Hepatocyte (in vitro differentiated cells): ENCODE results near the gene SLC2A8. TPM values are rescaled to one million over a fixed set of nuclear protein-coding genes. Genes with fewer than 3 reads are reported as not detected.
A peak's percentile ranks its signal among the peaks of the same experiment; 100 is the strongest.

Source experiments
- DNase-seq: peaks from one replicate; pipeline ENCODE4 v3.0.0-alpha.2; 2016; ENCODE audit warnings: low spot score
- H2AFZ ChIP-seq: fragments of 200-600 bp; sonication (generic); 2 replicates; pipeline ENCODE4 v1.6.0; 2016; ENCODE audit warnings: antibody characterized with exemption, mild to moderate bottlenecking
- H3K27ac ChIP-seq: fragments of 200-600 bp; sonication (generic); 2 replicates; pipeline ENCODE4 v1.5.1; 2016; ENCODE audit warnings: mild to moderate bottlenecking
- H3K27me3 ChIP-seq: fragments of 200-600 bp; sonication (generic); 2 replicates; pipeline ENCODE4 v1.6.1; 2016
- H3K36me3 ChIP-seq: fragments of 200-600 bp; sonication (generic); replicated peaks from 2 replicates; pipeline ENCODE4 v1.5.1; 2016; ENCODE audit warnings: low read depth; ENCODE audit not compliant: insufficient read depth
- H3K4me1 ChIP-seq: fragments of 200-600 bp; sonication (generic); 2 replicates; pipeline ENCODE4 v1.5.1; 2016; ENCODE audit warnings: mild to moderate bottlenecking, moderate library complexity; ENCODE audit not compliant: insufficient read depth
- H3K4me2 ChIP-seq: fragments of 200-600 bp; sonication (generic); 2 replicates; pipeline ENCODE4 v1.6.0; 2016
- H3K4me3 ChIP-seq: fragments of 200-600 bp; sonication (generic); 2 replicates; pipeline ENCODE4 v1.5.1; 2016; ENCODE audit warnings: mild to moderate bottlenecking
- H3K79me2 ChIP-seq: fragments of 200-600 bp; sonication (generic); 2 replicates; pipeline ENCODE4 v1.6.0; 2017; ENCODE audit warnings: mild to moderate bottlenecking
- H3K9me2 ChIP-seq: fragments of 200-600 bp; sonication (generic); replicated peaks from 2 replicates; pipeline ENCODE4 v1.6.0; 2017; ENCODE audit warnings: mild to moderate bottlenecking; ENCODE audit not compliant: insufficient read depth
- H3K9me3 ChIP-seq: fragments of 200-600 bp; sonication (generic); 2 replicates; pipeline ENCODE4 v1.5.1; 2016; ENCODE audit warnings: low read depth, mild to moderate bottlenecking
- H4K20me1 ChIP-seq: fragments of 200-600 bp; sonication (generic); 2 replicates; pipeline ENCODE4 v1.6.0; 2016; ENCODE audit warnings: mild to moderate bottlenecking; ENCODE audit not compliant: insufficient read depth, poor library complexity, severe bottlenecking
- EZH2 ChIP-seq: fragments of 200-600 bp; sonication (generic); IDR thresholded peaks from 2 replicates; pipeline ENCODE4 v1.6.1; 2016; ENCODE audit warnings: antibody characterized with exemption, mild to moderate bottlenecking, borderline replicate concordance
- EZH2phosphoT487 ChIP-seq: fragments of 200-600 bp; sonication (generic); IDR thresholded peaks from one replicate; pipeline ENCODE4 v1.6.1; 2018; ENCODE audit warnings: antibody characterized with exemption, mild to moderate bottlenecking, low read depth, moderate library complexity; ENCODE audit not compliant: unreplicated experiment, severe bottlenecking
- WGBS: methylation state at CpG from one replicate; pipeline ENCODE4 v1.1.6; 2016; ENCODE audit warnings: low lambda C conversion rate; ENCODE audit errors: missing lambda C conversion rate; 5-methylcytosine and 5-hydroxymethylcytosine counted together
- polyA plus RNA-seq: library from polyadenylated mRNA; unstranded; fragments of >200 nt; fragmentation: Nextera tagmentation; extraction: Ambion mirVana; gene quantifications from 2 replicates; pipeline ENCODE4 v1.2.1, GENCODE V29; 2016
- total RNA-seq: library from RNA; depleted of rRNA; stranded (reverse); fragments of >200 nt; gene quantifications from 2 replicates; pipeline ENCODE4 v1.2.3, GENCODE V29; 2014
- TF ChIP-seq, protein P1 (sequence below): fragments of 200-600 bp; sonication (generic); IDR thresholded peaks from 2 replicates; pipeline ENCODE4 v1.5.1; 2016; ENCODE audit warnings: antibody characterized with exemption, mild to moderate bottlenecking; ENCODE audit not compliant: poor library complexity

The SLC2A8 gene
- total and polyA plus RNA-seq, 2 experiments from 2014 or later = 91.7 to 145 TPM

DNA sequence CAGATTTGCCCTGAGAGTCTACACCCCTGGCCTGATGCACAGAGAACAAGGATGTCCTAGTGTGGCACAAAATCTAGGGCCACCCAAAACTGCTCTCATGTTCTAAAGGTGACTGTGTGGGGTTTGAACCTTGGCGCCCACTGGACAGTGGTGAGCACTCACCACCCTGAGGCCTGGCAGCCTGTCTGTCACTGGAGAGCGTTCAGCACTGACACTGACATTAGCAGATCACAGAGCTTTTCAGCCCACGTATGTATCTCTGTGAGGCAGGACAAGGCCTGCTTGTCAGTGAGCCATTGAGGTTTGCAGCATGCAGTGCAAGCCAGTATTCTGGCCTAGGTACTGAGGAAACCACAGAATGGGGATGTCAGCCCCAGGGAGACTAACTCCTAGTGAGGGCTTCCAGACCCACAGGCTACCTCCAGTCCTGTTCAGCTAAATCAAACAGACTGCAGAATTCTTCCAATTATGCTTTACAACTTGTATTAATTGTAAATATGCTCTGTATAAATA is 38.9 kb upstream of the SLC2A8 start:
- H3K79me2 ChIP-seq = no peaks in the 10 kb centered on the region
- TF ChIP-seq EZH2phosphoT487 (no peak), EZH2 (no peak)
- TF ChIP-seq, protein P1, sequence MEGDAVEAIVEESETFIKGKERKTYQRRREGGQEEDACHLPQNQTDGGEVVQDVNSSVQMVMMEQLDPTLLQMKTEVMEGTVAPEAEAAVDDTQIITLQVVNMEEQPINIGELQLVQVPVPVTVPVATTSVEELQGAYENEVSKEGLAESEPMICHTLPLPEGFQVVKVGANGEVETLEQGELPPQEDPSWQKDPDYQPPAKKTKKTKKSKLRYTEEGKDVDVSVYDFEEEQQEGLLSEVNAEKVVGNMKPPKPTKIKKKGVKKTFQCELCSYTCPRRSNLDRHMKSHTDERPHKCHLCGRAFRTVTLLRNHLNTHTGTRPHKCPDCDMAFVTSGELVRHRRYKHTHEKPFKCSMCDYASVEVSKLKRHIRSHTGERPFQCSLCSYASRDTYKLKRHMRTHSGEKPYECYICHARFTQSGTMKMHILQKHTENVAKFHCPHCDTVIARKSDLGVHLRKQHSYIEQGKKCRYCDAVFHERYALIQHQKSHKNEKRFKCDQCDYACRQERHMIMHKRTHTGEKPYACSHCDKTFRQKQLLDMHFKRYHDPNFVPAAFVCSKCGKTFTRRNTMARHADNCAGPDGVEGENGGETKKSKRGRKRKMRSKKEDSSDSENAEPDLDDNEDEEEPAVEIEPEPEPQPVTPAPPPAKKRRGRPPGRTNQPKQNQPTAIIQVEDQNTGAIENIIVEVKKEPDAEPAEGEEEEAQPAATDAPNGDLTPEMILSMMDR = no peak
- H3K4me2 ChIP-seq = no peak overlapping the region
- no peaks in the 10 kb centered on the region for H3K9me2 ChIP-seq
- H3K36me3 ChIP-seq = no peaks in the 10 kb centered on the region
- no peak for DNase-seq
- no peaks in the 10 kb centered on the region for H3K4me1 ChIP-seq
- H3K4me3 ChIP-seq = no peak overlapping the region
- no peak overlapping the region for H3K27ac ChIP-seq
- no peaks in the 10 kb centered on the region for H4K20me1 ChIP-seq
- no peaks in the 10 kb centered on the region for H3K27me3 ChIP-seq
- no peak overlapping the region for H2AFZ ChIP-seq
- no peaks in the 10 kb centered on the region for H3K9me3 ChIP-seq
- 71% methylated on average over 3 of the region's 3 CpGs for WGBS

DNA sequence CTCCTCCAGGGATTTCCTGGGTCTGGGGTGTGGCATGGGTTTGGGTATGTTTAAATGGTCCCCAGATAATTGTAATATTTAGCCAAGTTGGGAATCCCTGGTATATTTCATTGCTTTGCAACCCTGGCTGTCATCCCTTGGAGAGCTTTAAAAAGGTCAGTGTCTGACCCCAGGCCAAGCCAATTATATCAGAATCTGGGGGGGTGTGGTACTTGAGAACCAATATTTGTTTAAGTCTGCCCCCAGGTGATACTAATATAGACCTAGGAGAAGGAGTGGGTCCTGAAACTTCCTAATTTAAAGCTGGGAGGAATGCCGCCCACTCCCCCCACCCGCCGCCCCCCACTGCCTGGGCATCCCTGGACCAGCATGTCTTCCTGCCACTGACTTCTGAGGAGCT is 38.2 kb upstream of the SLC2A8 start:
- Histone ChIP-seq H3K27me3 (no peaks in the 10 kb centered on the region), H3K36me3 (no peaks in the 10 kb centered on the region), H3K4me1 (no peaks in the 10 kb centered on the region), H3K79me2 (no peaks in the 10 kb centered on the region), H3K4me2 (no peak overlapping the region), H3K4me3 (no peak overlapping the region), H2AFZ (no peak overlapping the region), H3K9me2 (no peaks in the 10 kb centered on the region), H3K9me3 (no peaks in the 10 kb centered on the region), H3K27ac (no peak overlapping the region), H4K20me1 (no peaks in the 10 kb centered on the region)
- WGBS = 100% methylated on average over 3 of the region's 3 CpGs
- no peak for DNase-seq
- TF ChIP-seq EZH2 = no peak
- TF ChIP-seq, protein P1 = no peak
- no peak for TF ChIP-seq EZH2phosphoT487

DNA sequence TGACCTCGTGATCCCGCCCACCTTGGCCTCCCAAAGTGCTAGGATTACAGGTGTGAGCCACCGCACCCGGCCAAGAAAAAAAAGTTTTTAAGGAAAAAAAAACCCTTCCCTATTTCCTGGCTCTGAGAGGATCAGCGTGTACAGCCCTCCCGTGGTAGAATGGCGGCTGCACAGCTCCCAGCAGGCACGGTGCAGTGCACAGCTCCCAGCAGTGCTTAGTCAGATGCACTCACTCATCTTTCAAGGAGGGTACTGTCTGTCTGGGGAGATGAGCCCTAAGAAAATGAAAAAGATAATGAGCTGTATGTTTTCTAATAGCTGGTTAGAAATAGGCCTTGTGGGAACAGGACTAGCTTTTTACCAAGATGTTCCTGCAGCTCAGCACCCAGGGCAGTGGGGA is 36.7 kb upstream of the SLC2A8 start:
- H3K9me2 ChIP-seq = no peaks in the 10 kb centered on the region

DNA sequence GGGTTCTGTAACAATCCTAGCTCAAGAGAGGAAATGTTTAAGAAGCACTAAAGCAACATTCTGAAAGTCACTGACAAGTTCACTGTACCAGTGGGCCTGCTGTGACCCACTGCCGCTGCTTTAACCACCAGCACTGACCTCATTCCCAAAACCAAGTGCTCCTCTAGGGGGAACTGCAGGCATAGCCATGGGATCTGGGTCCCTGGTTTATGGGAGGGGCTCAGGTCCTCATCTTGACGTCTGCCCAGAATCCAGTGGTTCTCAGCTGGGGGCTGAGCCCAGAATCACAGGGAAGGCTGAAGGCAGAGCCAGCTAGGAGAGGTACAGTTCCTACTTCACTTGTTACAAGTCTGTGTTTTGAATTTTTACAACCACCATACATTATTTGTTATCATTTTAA is 36.1 kb upstream of the SLC2A8 start:
- no peaks in the 10 kb centered on the region for H3K79me2 ChIP-seq
- H2AFZ ChIP-seq = no peak overlapping the region
- no peaks in the 10 kb centered on the region for H3K27me3 ChIP-seq
- H3K9me2 ChIP-seq = no peaks in the 10 kb centered on the region
- no peaks in the 10 kb centered on the region for H3K4me1 ChIP-seq
- DNase-seq = peak; percentile 33
- H3K27ac ChIP-seq = peak overlapping the region; percentile 55
- H4K20me1 ChIP-seq = no peaks in the 10 kb centered on the region
- H3K4me2 ChIP-seq = no peak overlapping the region
- H3K9me3 ChIP-seq = no peaks in the 10 kb centered on the region
- H3K4me3 ChIP-seq = no peak overlapping the region
- no peak for TF ChIP-seq EZH2
- TF ChIP-seq, protein P1 = peak; percentile 11
- WGBS = 60% methylated on average over 2 of the region's 2 CpGs
- no peaks in the 10 kb centered on the region for H3K36me3 ChIP-seq

More for the DNA sequence above, 36.7 kb upstream of the SLC2A8 start:
- Histone ChIP-seq H3K4me2 (no peak overlapping the region), H3K4me1 (no peaks in the 10 kb centered on the region), H3K4me3 (no peak overlapping the region), H3K27me3 (no peaks in the 10 kb centered on the region), H3K9me3 (no peaks in the 10 kb centered on the region), H4K20me1 (no peaks in the 10 kb centered on the region), H3K36me3 (no peaks in the 10 kb centered on the region), H3K79me2 (no peaks in the 10 kb centered on the region), H3K27ac (no peak overlapping the region), H2AFZ (no peak overlapping the region)
- no peak for TF ChIP-seq EZH2phosphoT487
- DNase-seq = no peak
- 76% methylated on average over 8 of the region's 8 CpGs for WGBS
